ENCODE results near the gene MACIR. TPM values are rescaled to one million over a fixed set of nuclear protein-coding genes. Genes with fewer than 3 reads are reported as not detected.

Gene MACIR
- total RNA-seq, 6 experiments from 2014 or later: 0.37 to 1.9 (median 0.75) TPM

DNA sequence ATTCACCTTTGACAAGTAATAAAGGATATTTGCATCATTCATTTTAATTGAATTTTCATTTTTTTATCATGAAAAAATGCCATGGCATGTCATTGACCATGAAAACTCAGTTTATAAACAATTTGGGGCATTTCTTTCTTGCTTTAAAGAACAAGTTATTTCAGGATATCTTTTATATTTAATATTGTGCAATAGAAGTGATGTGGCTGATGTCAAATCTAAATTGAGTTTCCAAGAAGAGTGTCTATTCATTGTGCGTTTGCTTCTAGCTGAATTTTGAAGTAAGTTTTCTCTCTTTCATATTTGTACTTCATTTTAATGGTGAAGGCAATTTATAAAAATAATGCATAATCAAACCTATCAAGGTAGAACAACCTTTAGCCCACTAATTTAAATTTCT is 30.5 kb downstream of the MACIR start:
- no peaks in the 10 kb centered on the region for H3K36me3 ChIP-seq
- no peak for ATAC-seq
- no peak overlapping the region for H3K27ac ChIP-seq
- H3K27me3 ChIP-seq: no peaks in the 10 kb centered on the region
- no peak overlapping the region for H3K4me3 ChIP-seq
- no peaks in the 10 kb centered on the region for H3K4me1 ChIP-seq
- intact Hi-C loops (cut with DNase I): no loop called here
- 81% methylated on average over 1 of the region's 1 CpG for WGBS (ENCODE audit: insufficient coverage, low coverage, low lambda C conversion rate, missing lambda C conversion rate)
- H3K9me3 ChIP-seq: no peaks in the 10 kb centered on the region
- TF ChIP-seq CTCF (IDR thresholded peaks at IDR 0.05) (no peak), POLR2A (IDR thresholded peaks at IDR 0.05) (no peak)
- DNase-seq: no peak

- no peaks in the 10 kb centered on the region for H3K4me1 ChIP-seq
- H3K9me3 ChIP-seq: no peaks in the 10 kb centered on the region
- TF ChIP-seq CTCF (IDR thresholded peaks at IDR 0.05) (no peak), POLR2A (IDR thresholded peaks at IDR 0.05) (no peak)
- no peak for DNase-seq
- ATAC-seq: no peak
- no peaks in the 10 kb centered on the region for H3K27me3 ChIP-seq
- 9% methylated on average over 1 of the region's 1 CpG for WGBS (ENCODE audit: insufficient coverage, low coverage, low lambda C conversion rate, missing lambda C conversion rate)
- H3K4me3 ChIP-seq: no peak overlapping the region
- no peaks in the 10 kb centered on the region for H3K36me3 ChIP-seq
- intact Hi-C loops (cut with DNase I): no loop called here
- no peak overlapping the region for H3K27ac ChIP-seq
Measured at GRCh38 chr5:103290846-103291245, 32.3 kb downstream of the MACIR start.

DNA sequence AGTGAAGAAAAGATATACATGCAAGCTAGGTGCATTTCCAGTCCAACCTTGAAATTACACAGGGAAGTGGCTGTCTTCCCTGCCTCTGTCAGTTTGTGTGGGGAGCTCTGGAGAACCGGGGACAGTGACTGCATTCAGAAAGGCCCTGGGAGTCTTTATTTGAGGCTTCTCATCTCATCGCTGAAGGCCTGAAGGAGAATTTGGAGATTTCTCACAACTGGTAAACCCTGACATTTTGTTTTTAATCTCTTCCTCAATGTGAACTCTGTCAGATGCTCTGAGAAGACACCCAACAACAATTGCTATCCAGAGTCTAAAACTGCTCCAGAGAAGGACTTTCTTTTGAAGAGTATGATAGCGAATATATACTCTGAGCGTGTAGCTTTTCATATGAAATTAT is 33.0 kb downstream of the MACIR start:
- H3K36me3 ChIP-seq: no peaks in the 10 kb centered on the region
- WGBS (ENCODE audit: insufficient coverage, low coverage, low lambda C conversion rate, missing lambda C conversion rate): 86% methylated on average over 4 of the region's 4 CpGs
- no peak overlapping the region for H3K27ac ChIP-seq
- DNase-seq (no peak), ATAC-seq (no peak)
- intact Hi-C loops (cut with DNase I): no loop called here
- H3K27me3 ChIP-seq: no peaks in the 10 kb centered on the region
- H3K4me3 ChIP-seq: no peak overlapping the region
- no peaks in the 10 kb centered on the region for H3K4me1 ChIP-seq
- no peaks in the 10 kb centered on the region for H3K9me3 ChIP-seq
- TF ChIP-seq POLR2A (IDR thresholded peaks at IDR 0.05): no peak

- 100% methylated on average over 1 of the region's 1 CpG for WGBS (ENCODE audit: insufficient coverage, low coverage, low lambda C conversion rate, missing lambda C conversion rate)
- intact Hi-C loops (cut with DNase I): no loop called here
- ATAC-seq (no peak), DNase-seq (no peak)
- Histone ChIP-seq H3K4me3 (no peak overlapping the region), H3K27me3 (no peaks in the 10 kb centered on the region), H3K27ac (no peak overlapping the region), H3K36me3 (no peaks in the 10 kb centered on the region), H3K9me3 (no peaks in the 10 kb centered on the region), H3K4me1 (no peaks in the 10 kb centered on the region)
- no peak for TF ChIP-seq POLR2A (IDR thresholded peaks at IDR 0.05)
- TF ChIP-seq CTCF (IDR thresholded peaks at IDR 0.05): no peak
Measured at GRCh38 chr5:103293099-103293498, 34.5 kb downstream of the MACIR start.

DNA sequence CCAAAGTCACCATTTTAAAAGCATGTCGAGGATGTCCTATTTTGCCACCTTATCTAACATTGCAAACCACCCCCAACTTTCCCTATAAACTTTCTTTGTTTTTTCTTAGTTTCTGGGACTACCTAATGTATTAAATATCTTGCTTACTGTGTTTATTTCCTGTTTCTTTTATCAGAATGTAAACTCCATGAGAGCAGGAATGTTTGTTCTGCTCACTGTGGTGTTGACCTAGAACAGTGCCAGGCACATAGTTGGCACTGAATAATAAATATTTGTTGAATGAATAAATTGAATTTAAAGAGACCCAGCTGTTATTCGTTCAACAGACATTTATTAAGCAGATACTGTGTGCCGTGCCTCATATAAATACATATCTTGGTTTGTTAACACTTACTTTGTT is 35.2 kb downstream of the MACIR start:
- Histone ChIP-seq H3K4me3 (no peak overlapping the region), H3K36me3 (no peaks in the 10 kb centered on the region), H3K27ac (no peak overlapping the region), H3K9me3 (no peaks in the 10 kb centered on the region), H3K27me3 (no peaks in the 10 kb centered on the region), H3K4me1 (no peaks in the 10 kb centered on the region)
- TF ChIP-seq CTCF (IDR thresholded peaks at IDR 0.05) (no peak), POLR2A (IDR thresholded peaks at IDR 0.05) (no peak)
- intact Hi-C loops (cut with DNase I): no loop called here
- WGBS (ENCODE audit: insufficient coverage, low coverage, low lambda C conversion rate, missing lambda C conversion rate): 62% methylated on average over 3 of the region's 3 CpGs
- DNase-seq (no peak), ATAC-seq (no peak)
